ENCODE data around the gene LDLR.
"Not testable (repeated sequence)": the region's sequence is repeated elsewhere in the genome, so short reads cannot be mapped to it uniquely, and the experiment has no call there.

LDLR gene

DNA sequence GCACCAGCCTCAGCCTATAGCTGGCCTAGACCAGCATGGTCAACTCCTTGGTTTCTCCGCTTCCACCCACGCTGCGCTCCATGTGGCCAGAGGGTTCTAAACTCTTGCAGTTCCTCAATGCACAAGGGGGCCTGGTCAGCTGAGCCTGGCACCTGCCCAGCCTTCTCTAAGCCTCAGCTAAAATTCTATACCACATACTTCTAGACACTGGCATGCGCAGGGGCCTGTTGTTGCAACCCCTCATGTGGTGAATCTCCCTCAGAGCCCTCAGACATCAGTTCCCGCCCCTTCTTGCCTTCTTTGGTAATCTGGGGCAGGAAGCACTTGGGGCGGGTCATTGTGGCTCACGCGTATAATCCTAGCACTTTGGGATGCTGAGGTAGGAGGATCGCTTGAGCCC lies 19.7 kb upstream of the LDLR start:
- H2AFZ ChIP-seq (ENCODE audit: low read depth, low read length, severe bottlenecking) = no peak overlapping the region
- H3K27ac ChIP-seq (ENCODE audit: low read depth, low read length) = no peak overlapping the region
- H3K36me3 ChIP-seq (ENCODE audit: low read length) = no peaks in the 10 kb centered on the region
- H3K4me3 ChIP-seq (ENCODE audit: insufficient read depth, low read length, poor library complexity, severe bottlenecking) = no peak overlapping the region
- no peaks in the 10 kb centered on the region for H3K27me3 ChIP-seq (ENCODE audit: low read length)
- H4K20me1 ChIP-seq (ENCODE audit: low read depth, low read length) = no peaks in the 10 kb centered on the region
- H3K9me3 ChIP-seq (ENCODE audit: insufficient read depth, low read length) = no peaks in the 10 kb centered on the region
- H3K9ac ChIP-seq (ENCODE audit: low read length) = no peak overlapping the region
- TF ChIP-seq EZH2phosphoT487 (conservative IDR thresholded peaks at IDR 0.05; ENCODE audit: low read length) (no peak), CTCF (IDR thresholded peaks at IDR 0.05; ENCODE audit: insufficient read depth, low read length, poor library complexity, severe bottlenecking) (no peak)
- H3K79me2 ChIP-seq (ENCODE audit: insufficient read depth, low read length) = no peaks in the 10 kb centered on the region
- H3K4me2 ChIP-seq (ENCODE audit: low read depth, low read length, poor library complexity, severe bottlenecking) = no peak overlapping the region
- 0 out of 2 replicates have a peak, but pooled peaks cover 3% of the 10 kb centered on the region for H3F3A ChIP-seq (ENCODE audit: insufficient read depth)
- H3K9me2 ChIP-seq (replicated peaks; ENCODE audit: insufficient read depth, low read length) = no peaks in the 10 kb centered on the region

DNA sequence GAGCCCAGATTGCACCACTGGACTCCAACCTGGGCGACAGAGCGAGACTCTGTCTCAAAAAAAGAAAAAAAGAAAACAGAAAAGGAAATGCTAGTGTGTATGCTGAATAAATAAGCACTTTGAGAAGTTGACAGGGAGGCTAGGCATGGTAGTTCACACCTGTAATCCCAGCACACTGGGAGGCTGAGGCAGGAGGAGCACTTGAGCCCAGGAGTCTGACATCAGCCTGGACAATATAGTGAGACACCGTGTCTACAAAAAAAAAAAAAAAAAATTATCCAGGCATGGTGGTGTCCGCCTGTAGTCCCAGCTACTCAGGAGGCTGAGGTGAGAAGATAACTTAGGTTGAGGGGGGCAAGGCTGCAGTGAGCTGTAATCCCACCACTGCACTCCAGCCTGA lies 19.1 kb upstream of the LDLR start:
- no peak for TF ChIP-seq EZH2phosphoT487 (conservative IDR thresholded peaks at IDR 0.05; ENCODE audit: low read length)
- no peak for TF ChIP-seq CTCF (IDR thresholded peaks at IDR 0.05; ENCODE audit: insufficient read depth, low read length, poor library complexity, severe bottlenecking)

DNA sequence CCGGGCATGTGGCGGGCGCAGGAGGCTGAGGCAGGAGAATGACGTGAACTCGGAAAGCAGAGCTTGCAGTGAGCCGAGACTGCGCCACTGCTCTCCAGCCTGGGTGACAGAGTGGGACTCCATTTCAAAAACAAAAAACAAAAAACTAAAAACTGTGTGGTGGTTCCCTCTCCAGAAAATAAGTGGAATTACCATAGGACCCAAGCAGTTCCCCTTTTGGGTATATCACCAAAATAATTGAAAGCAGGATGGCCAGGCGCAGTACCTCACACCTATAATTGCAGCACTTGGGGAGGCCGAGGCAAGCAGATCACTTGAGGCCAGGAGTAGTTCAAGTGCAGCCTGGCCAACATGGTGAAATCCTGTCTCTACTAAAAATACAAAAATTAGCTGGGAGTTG lies 15.7 kb upstream of the LDLR start:
- Histone ChIP-seq H3K4me3 (ENCODE audit: insufficient read depth, low read length, poor library complexity, severe bottlenecking) (no peak overlapping the region), H2AFZ (ENCODE audit: low read depth, low read length, severe bottlenecking) (no peak overlapping the region), H3K27me3 (ENCODE audit: low read length) (no peaks in the 10 kb centered on the region), H3K36me3 (ENCODE audit: low read length) (no peaks in the 10 kb centered on the region), H3K9me3 (ENCODE audit: insufficient read depth, low read length) (no peaks in the 10 kb centered on the region), H3F3A (ENCODE audit: insufficient read depth) (0 out of 2 replicates have a peak, but pooled peaks cover 3% of the 10 kb centered on the region), H4K20me1 (ENCODE audit: low read depth, low read length) (no peaks in the 10 kb centered on the region), H3K27ac (ENCODE audit: low read depth, low read length) (no peak overlapping the region), H3K9me2 (replicated peaks; ENCODE audit: insufficient read depth, low read length) (no peaks in the 10 kb centered on the region), H3K79me2 (ENCODE audit: insufficient read depth, low read length) (no peaks in the 10 kb centered on the region), H3K9ac (ENCODE audit: low read length) (no peak overlapping the region), H3K4me2 (ENCODE audit: low read depth, low read length, poor library complexity, severe bottlenecking) (no peak overlapping the region)
- TF ChIP-seq EZH2phosphoT487 (conservative IDR thresholded peaks at IDR 0.05; ENCODE audit: low read length) = no peak
- TF ChIP-seq CTCF (IDR thresholded peaks at IDR 0.05; ENCODE audit: insufficient read depth, low read length, poor library complexity, severe bottlenecking) = no peak

More for the DNA sequence above, 19.1 kb upstream of the LDLR start:
- Histone ChIP-seq H3K27me3 (ENCODE audit: low read length) (no peaks in the 10 kb centered on the region), H3K4me3 (ENCODE audit: insufficient read depth, low read length, poor library complexity, severe bottlenecking) (no peak overlapping the region), H3K9ac (ENCODE audit: low read length) (no peak overlapping the region), H3K79me2 (ENCODE audit: insufficient read depth, low read length) (no peaks in the 10 kb centered on the region), H3K4me2 (ENCODE audit: low read depth, low read length, poor library complexity, severe bottlenecking) (no peak overlapping the region), H3F3A (ENCODE audit: insufficient read depth) (0 out of 2 replicates have a peak, but pooled peaks cover 3% of the 10 kb centered on the region), H3K9me3 (ENCODE audit: insufficient read depth, low read length) (no peaks in the 10 kb centered on the region), H2AFZ (ENCODE audit: low read depth, low read length, severe bottlenecking) (no peak overlapping the region), H3K27ac (ENCODE audit: low read depth, low read length) (no peak overlapping the region), H4K20me1 (ENCODE audit: low read depth, low read length) (no peaks in the 10 kb centered on the region), H3K9me2 (replicated peaks; ENCODE audit: insufficient read depth, low read length) (no peaks in the 10 kb centered on the region), H3K36me3 (ENCODE audit: low read length) (no peaks in the 10 kb centered on the region)

GRCh38 chr19:11076792-11077191 lies 12.5 kb upstream of the LDLR start:
- not testable (repeated sequence) for H3K79me2 ChIP-seq (ENCODE audit: insufficient read depth, low read length); H3K4me2 ChIP-seq (ENCODE audit: low read depth, low read length, poor library complexity, severe bottlenecking); H3K36me3 ChIP-seq (ENCODE audit: low read length); H3K9ac ChIP-seq (ENCODE audit: low read length); H3K9me3 ChIP-seq (ENCODE audit: insufficient read depth, low read length); H3F3A ChIP-seq (ENCODE audit: insufficient read depth); H4K20me1 ChIP-seq (ENCODE audit: low read depth, low read length); H3K27me3 ChIP-seq (ENCODE audit: low read length); H3K9me2 ChIP-seq (replicated peaks; ENCODE audit: insufficient read depth, low read length); H2AFZ ChIP-seq (ENCODE audit: low read depth, low read length, severe bottlenecking); H3K4me3 ChIP-seq (ENCODE audit: insufficient read depth, low read length, poor library complexity, severe bottlenecking); H3K27ac ChIP-seq (ENCODE audit: low read depth, low read length)

All from SU-DHL-6 (cell line).